ENCODE results near the gene KANSL2. TPM values are rescaled to one million over a fixed set of nuclear protein-coding genes. Genes with fewer than 3 reads are reported as not detected.

The KANSL2 gene
- total RNA-seq, 2 experiments from 2014 or later = 142 to 144 TPM

GRCh38 chr12:48681399-48681709, 684 bp downstream of the KANSL2 start:
- Histone ChIP-seq H3K27ac (ENCODE audit: low read depth in 1 of 2, low read length in 2 of 2) (peak overlapping the region in 1 of 2 donors; percentile 90), H3K36me3 (ENCODE audit: insufficient read depth, low read length) (peaks cover 39% of the 10 kb centered on the region), H3K4me3 (ENCODE audit: low read length) (peak overlapping the region; percentile 90), H3K4me1 (ENCODE audit: insufficient read depth, low read length) (peaks cover 39% of the 10 kb centered on the region), H3K9me3 (ENCODE audit: control insufficient read depth in 1 of 2, insufficient read depth in 1 of 2, low read length in 2 of 2) (no peaks in the 10 kb centered on the region), H3K27me3 (ENCODE audit: control insufficient read depth in 1 of 2, insufficient read depth in 2 of 2, low read length in 2 of 2) (no peaks in the 10 kb centered on the region)
- TF ChIP-seq CTCF (IDR thresholded peaks at IDR 0.05) = no peak
- Mint-ChIP-seq H3K4me3 (peak overlapping the region; percentile 91), H3K27ac (peak overlapping the region; percentile 97), H3K36me3 (ENCODE audit: low read depth) (peaks cover 58% of the 10 kb centered on the region), H3K9me3 (no peaks in the 10 kb centered on the region), H3K27me3 (no peaks in the 10 kb centered on the region), H3K4me1 (ENCODE audit: low read depth) (peaks cover 58% of the 10 kb centered on the region)
- CTCF ChIA-PET = interaction anchor here (2.2 kb wide), 1 partner anchor 10 kb away, joined by 5 read pairs; no protein-coding TSS in a partner anchor
- POLR2A ChIA-PET = interaction anchor here (0.6 to 1.9 kb wide), 15 partner anchors 9 to 1344 kb away, joined by 3 to 35 read pairs (median 5); partner anchors contain the start of genes CCNT1, DDX23, RACGAP1 and TUBA1A
- no peak for DNase-seq
- no peak for ATAC-seq (ENCODE audit: poor library complexity)
- intact Hi-C loops (cut with DNase I, micrococcal nuclease) = loop anchor here in 1 of 2 experiments (5.0 kb wide), 1 partner anchor 524 kb away; the partner anchor contains the start of gene ASB8

GRCh38 chr12:48680861-48681260, 1.2 kb downstream of the KANSL2 start:
- peaks cover 63% of the 10 kb centered on the region for H3K4me1 Mint-ChIP-seq (ENCODE audit: low read depth)

GRCh38 chr12:48678551-48679185, 3.4 kb downstream of the KANSL2 start:
- Histone ChIP-seq H3K9me3 (ENCODE audit: control insufficient read depth in 1 of 2, insufficient read depth in 1 of 2, low read length in 2 of 2) (no peaks in the 10 kb centered on the region), H3K36me3 (ENCODE audit: insufficient read depth, low read length) (peaks cover 58% of the 10 kb centered on the region), H3K27ac (ENCODE audit: low read depth in 1 of 2, low read length in 2 of 2) (peak overlapping the region in 1 of 2 donors; percentile 13), H3K4me1 (ENCODE audit: insufficient read depth, low read length) (peaks cover 43% of the 10 kb centered on the region), H3K27me3 (ENCODE audit: control insufficient read depth in 1 of 2, insufficient read depth in 2 of 2, low read length in 2 of 2) (no peaks in the 10 kb centered on the region), H3K4me3 (ENCODE audit: low read length) (peak overlapping the region; percentile 9)
- POLR2A ChIA-PET = interaction anchor here (0.8 to 1.7 kb wide), 3 partner anchors 8 to 39 kb away, joined by 3 to 4 read pairs (median 4); no protein-coding TSS in a partner anchor
- peaks cover 77% of the 10 kb centered on the region for H3K36me3 Mint-ChIP-seq (ENCODE audit: low read depth)
- DNase-seq (no peak), ATAC-seq (ENCODE audit: poor library complexity) (no peak)
- peaks cover 67% of the 10 kb centered on the region for H3K4me1 Mint-ChIP-seq (ENCODE audit: low read depth)
- no peaks in the 10 kb centered on the region for H3K27me3 Mint-ChIP-seq
- intact Hi-C loops (cut with DNase I, micrococcal nuclease) = no loop called here
- CTCF ChIA-PET = interaction anchor here (0.6 kb wide), 1 partner anchor 10 kb away, joined by 3 read pairs; no protein-coding TSS in a partner anchor
- H3K4me3 Mint-ChIP-seq = peak overlapping the region; percentile 85
- H3K9me3 Mint-ChIP-seq = no peaks in the 10 kb centered on the region
- no peak for TF ChIP-seq CTCF (IDR thresholded peaks at IDR 0.05)
- H3K27ac Mint-ChIP-seq = peak overlapping the region; percentile 2

More at GRCh38 chr12:48680861-48681260, 1.2 kb downstream of the KANSL2 start:
- intact Hi-C loops (cut with DNase I, micrococcal nuclease) = loop anchor here in 1 of 2 experiments (5.0 kb wide), 1 partner anchor 524 kb away; the partner anchor contains the start of gene ASB8
- peak overlapping the region; percentile 90 for H3K4me3 ChIP-seq (ENCODE audit: low read length)
- peaks cover 63% of the 10 kb centered on the region for H3K36me3 Mint-ChIP-seq (ENCODE audit: low read depth)
- no peak for DNase-seq
- no peak for ATAC-seq (ENCODE audit: poor library complexity)
- ChIA-PET CTCF (no interaction called here), POLR2A (interaction anchor here (1.7 kb wide), 1 partner anchor 20 kb away, joined by 5 read pairs; no protein-coding TSS in a partner anchor)
- peaks cover 43% of the 10 kb centered on the region for H3K4me1 ChIP-seq (ENCODE audit: insufficient read depth, low read length)
- no peak for TF ChIP-seq CTCF (IDR thresholded peaks at IDR 0.05)
- peaks cover 44% of the 10 kb centered on the region for H3K36me3 ChIP-seq (ENCODE audit: insufficient read depth, low read length)
- H3K27me3 ChIP-seq (ENCODE audit: control insufficient read depth in 1 of 2, insufficient read depth in 2 of 2, low read length in 2 of 2) = no peaks in the 10 kb centered on the region
- no peak overlapping the region for H3K27ac ChIP-seq (ENCODE audit: low read depth in 1 of 2, low read length in 2 of 2)
- H3K9me3 Mint-ChIP-seq = no peaks in the 10 kb centered on the region
- H3K27me3 Mint-ChIP-seq = no peaks in the 10 kb centered on the region
- peak overlapping the region; percentile 91 for H3K4me3 Mint-ChIP-seq
- H3K9me3 ChIP-seq (ENCODE audit: control insufficient read depth in 1 of 2, insufficient read depth in 1 of 2, low read length in 2 of 2) = no peaks in the 10 kb centered on the region
- H3K27ac Mint-ChIP-seq = peak overlapping the region; percentile 97

Data from CD4-positive, alpha-beta T cell (primary cell).